ENCODE data around the gene TOE1.

- TF ChIP-seq CTCF (conservative IDR thresholded peaks at IDR 0.05) (no peak), ZFX (IDR thresholded peaks at IDR 0.05) (no peak)
Measured at GRCh38 chr1:45314266-45314665, 25.7 kb upstream of the TOE1 start.

Measured in C4-2B (cell line).